Vagina (tissue), 2 donors: ENCODE data around the gene CBLL1.

Source experiments
- POLR2A ChIP-seq, 2 donors: fragments of 450-650 bp; IDR thresholded peaks; one replicate each; pipeline ENCODE4 v1.6.1; 2017; ENCODE audit warnings: antibody characterized with exemption in 2 of 2, mild to moderate bottlenecking in 2 of 2, moderate library complexity in 2 of 2
- TF ChIP-seq, protein P1 (sequence below), 3 experiments: fragments of 450-650 bp in 2 of 3; fragments of 200-600 bp in 1 of 3; sonication (generic) in 1 of 3; IDR thresholded peaks; one replicate each; pipeline ENCODE4 v1.5.1; 2017 to 2019; ENCODE audit warnings: antibody characterized with exemption in 3 of 3, mild to moderate bottlenecking in 2 of 3, moderate library complexity in 2 of 3

DNA sequence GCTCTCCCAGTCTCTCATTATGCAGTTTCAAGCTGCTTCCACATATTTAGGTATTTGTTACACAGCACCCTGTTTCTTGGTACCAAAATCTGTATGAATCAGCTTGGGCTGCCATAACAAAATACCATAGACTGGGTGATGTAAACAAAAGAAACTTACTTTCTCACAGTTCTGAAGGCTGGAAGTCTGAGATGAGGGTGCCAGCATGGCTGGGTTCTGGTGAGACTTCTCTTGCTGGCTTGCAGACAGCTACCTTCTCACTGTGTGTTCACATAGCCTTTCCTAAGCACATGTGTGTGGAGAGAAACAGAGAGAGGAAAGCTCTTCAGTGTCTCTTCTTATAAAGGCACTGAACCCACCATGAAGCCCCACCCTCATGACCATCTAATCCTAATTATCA is 15.7 kb upstream of the CBLL1 start:
- TF ChIP-seq, protein P1, sequence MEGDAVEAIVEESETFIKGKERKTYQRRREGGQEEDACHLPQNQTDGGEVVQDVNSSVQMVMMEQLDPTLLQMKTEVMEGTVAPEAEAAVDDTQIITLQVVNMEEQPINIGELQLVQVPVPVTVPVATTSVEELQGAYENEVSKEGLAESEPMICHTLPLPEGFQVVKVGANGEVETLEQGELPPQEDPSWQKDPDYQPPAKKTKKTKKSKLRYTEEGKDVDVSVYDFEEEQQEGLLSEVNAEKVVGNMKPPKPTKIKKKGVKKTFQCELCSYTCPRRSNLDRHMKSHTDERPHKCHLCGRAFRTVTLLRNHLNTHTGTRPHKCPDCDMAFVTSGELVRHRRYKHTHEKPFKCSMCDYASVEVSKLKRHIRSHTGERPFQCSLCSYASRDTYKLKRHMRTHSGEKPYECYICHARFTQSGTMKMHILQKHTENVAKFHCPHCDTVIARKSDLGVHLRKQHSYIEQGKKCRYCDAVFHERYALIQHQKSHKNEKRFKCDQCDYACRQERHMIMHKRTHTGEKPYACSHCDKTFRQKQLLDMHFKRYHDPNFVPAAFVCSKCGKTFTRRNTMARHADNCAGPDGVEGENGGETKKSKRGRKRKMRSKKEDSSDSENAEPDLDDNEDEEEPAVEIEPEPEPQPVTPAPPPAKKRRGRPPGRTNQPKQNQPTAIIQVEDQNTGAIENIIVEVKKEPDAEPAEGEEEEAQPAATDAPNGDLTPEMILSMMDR (IDR thresholded peaks at IDR 0.05), result no peak
- no peak for TF ChIP-seq POLR2A (IDR thresholded peaks at IDR 0.05)
